Chondrocyte (in vitro differentiated cells): Measurements from ENCODE around the gene CDK9. TPM values are rescaled to one million over a fixed set of nuclear protein-coding genes. Genes with fewer than 3 reads are reported as not detected.

Experiments
- DNase-seq: peaks from one replicate; pipeline ENCODE4 v3.0.0; 2021; ENCODE audit warnings: mixed read lengths, low spot score
- H3K27ac Mint-ChIP-seq: one replicate; pipeline ENCODE4 v1.8.0; 2021; ENCODE audit warnings: mild to moderate bottlenecking, moderate library complexity, mixed read lengths; ENCODE audit not compliant: unreplicated experiment
- H3K27me3 Mint-ChIP-seq: 2 replicates; pipeline ENCODE4 v1.8.0; 2021; ENCODE audit warnings: low read depth, mixed read lengths
- H3K36me3 Mint-ChIP-seq: 2 replicates; pipeline ENCODE4 v1.8.0; 2021; ENCODE audit warnings: low read depth, mixed read lengths
- H3K4me1 Mint-ChIP-seq: 2 replicates; pipeline ENCODE4 v1.8.0; 2021; ENCODE audit warnings: low read depth, mild to moderate bottlenecking, mixed read lengths
- H3K4me3 Mint-ChIP-seq: one replicate; pipeline ENCODE4 v1.8.0; 2021; ENCODE audit warnings: mild to moderate bottlenecking, moderate library complexity, mixed read lengths; ENCODE audit not compliant: unreplicated experiment
- H3K9me3 Mint-ChIP-seq: 2 replicates; pipeline ENCODE4 v1.8.0; 2021; ENCODE audit warnings: low read depth, mixed read lengths
- CTCF ChIP-seq: fragments of 200-600 bp; sonication (generic); IDR thresholded peaks from 2 replicates; pipeline ENCODE4 v1.5.0; 2021; ENCODE audit warnings: antibody characterized with exemption, mild to moderate bottlenecking, moderate library complexity
- microRNA-seq: library from miRNA; unstranded; fragments of <30 nt; microRNA quantifications from one replicate; pipeline ENCODE4 v1.2.0, GENCODE V29; 2020; ENCODE audit warnings: borderline number of aligned reads
- total RNA-seq: library from RNA; stranded (reverse); gene quantifications from 3 replicates; pipeline ENCODE4 v1.2.1, GENCODE V29; 2021

Gene CDK9
- total RNA-seq, 1 donor from 2014 or later: 60.3 TPM

DNA sequence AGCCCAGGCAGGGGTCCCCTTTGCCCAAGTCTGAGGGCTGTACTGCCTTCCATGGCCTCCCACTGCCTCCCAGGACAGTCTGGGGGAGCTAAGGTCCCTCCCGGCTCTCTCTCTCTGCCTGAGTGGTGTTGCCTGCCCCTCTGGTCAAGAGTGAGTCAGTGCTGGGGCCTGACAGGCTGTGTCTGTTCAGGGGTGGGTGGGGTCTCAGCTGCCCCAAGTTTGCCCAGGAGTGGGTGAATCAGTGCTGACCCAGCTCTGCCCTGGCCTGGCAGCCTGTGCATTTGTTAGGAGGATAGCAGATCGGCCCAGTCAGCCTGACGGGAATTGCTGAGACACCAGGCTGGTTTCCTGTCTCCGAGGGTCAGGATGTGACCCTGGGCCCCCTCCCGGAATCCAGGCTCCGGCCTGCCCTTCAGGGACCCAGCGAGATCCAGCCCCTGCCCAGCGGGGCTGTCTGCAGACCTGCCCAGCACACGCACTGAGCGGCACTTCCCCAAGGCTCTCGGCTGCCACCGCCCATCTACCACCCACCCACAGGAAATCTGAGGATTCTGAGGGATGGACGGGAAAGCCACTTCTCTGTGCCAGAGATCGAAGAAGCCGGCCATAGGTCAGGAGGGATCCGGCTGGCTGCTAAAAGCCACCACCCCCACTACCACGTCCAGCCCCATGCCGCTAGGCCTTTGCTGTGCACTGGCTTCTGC is 52.7 kb downstream of the CDK9 start:
- H3K9me3 Mint-ChIP-seq: no peaks in the 10 kb centered on the region
- H3K4me3 Mint-ChIP-seq: peak overlapping the region; percentile 35
- peaks cover 4% of the 10 kb centered on the region for H3K36me3 Mint-ChIP-seq
- H3K27ac Mint-ChIP-seq: peak overlapping the region; percentile 87
- no peaks in the 10 kb centered on the region for H3K27me3 Mint-ChIP-seq
- no peak for TF ChIP-seq CTCF
- peaks cover 50% of the 10 kb centered on the region for H3K4me1 Mint-ChIP-seq
- DNase-seq: no peak

Small RNA genes lying within 50 kb of the gene (microRNA-seq; reads per million reads assigned to microRNA genes)
- gene MIR2861 (not detected), gene MIR3960 (not detected)

Other genes starting within 250 kb of the CDK9 start
- gene STXBP1, start 173.8 kb upstream of the CDK9 start, total RNA-seq: 40.7 to 45.3 TPM (median 41.6 TPM) in 3 replicates
- gene CFAP157, start 79.0 kb upstream of the CDK9 start, total RNA-seq: 0.27 TPM in 1 of 3 replicates, not detected in the others
- 11.0 to 13.3 TPM (median 11.2 TPM) in 3 replicates for gene PTRH1, start 70.4 kb upstream of the CDK9 start, total RNA-seq
- gene TTC16, start 70.0 kb upstream of the CDK9 start, total RNA-seq: not detected in 3 replicates
- gene TOR2A, start 50.7 kb upstream of the CDK9 start, total RNA-seq: 6.1 to 8.1 TPM (median 6.4 TPM) in 3 replicates
- 2.5 to 9.9 TPM (median 9.4 TPM) in 3 replicates for gene SH2D3C, start 7.4 kb upstream of the CDK9 start, total RNA-seq
- 50.8 to 52.8 TPM (median 50.8 TPM) in 3 replicates for gene FPGS, start 16.8 kb downstream of the CDK9 start, total RNA-seq
- 81.3 to 101 TPM (median 89.5 TPM) in 3 replicates for gene ENG, start 68.6 kb downstream of the CDK9 start, total RNA-seq
- gene AK1, start 91.6 kb downstream of the CDK9 start, total RNA-seq: 75.3 to 83.8 TPM (median 77.2 TPM) in 3 replicates
- 45.5 to 54.3 TPM (median 47.5 TPM) in 3 replicates for gene ST6GALNAC6, start 113.6 kb downstream of the CDK9 start, total RNA-seq
- gene ST6GALNAC4, start 131.0 kb downstream of the CDK9 start, total RNA-seq: 22.2 to 25.5 TPM (median 24.4 TPM) in 3 replicates
- 1.4 to 4.3 TPM (median 2.7 TPM) in 3 replicates for gene PIP5KL1, start 144.7 kb downstream of the CDK9 start, total RNA-seq
- gene DPM2, start 151.8 kb downstream of the CDK9 start, total RNA-seq: 26.3 to 28.9 TPM (median 27.8 TPM) in 3 replicates
- gene EEIG1, start 195.0 kb downstream of the CDK9 start, total RNA-seq: 39.4 to 63.0 TPM (median 61.8 TPM) in 3 replicates